Measurements from ENCODE around the gene SEBOX. TPM values are rescaled to one million over a fixed set of nuclear protein-coding genes. Genes with fewer than 3 reads are reported as not detected.

Gene SEBOX, protein sequence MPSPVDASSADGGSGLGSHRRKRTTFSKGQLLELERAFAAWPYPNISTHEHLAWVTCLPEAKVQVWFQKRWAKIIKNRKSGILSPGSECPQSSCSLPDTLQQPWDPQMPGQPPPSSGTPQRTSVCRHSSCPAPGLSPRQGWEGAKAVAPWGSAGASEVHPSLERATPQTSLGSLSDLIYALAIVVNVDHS
- not detected in 2 replicates for total RNA-seq (2014; rRNA removed; shearing (Covaris generic))

DNA sequence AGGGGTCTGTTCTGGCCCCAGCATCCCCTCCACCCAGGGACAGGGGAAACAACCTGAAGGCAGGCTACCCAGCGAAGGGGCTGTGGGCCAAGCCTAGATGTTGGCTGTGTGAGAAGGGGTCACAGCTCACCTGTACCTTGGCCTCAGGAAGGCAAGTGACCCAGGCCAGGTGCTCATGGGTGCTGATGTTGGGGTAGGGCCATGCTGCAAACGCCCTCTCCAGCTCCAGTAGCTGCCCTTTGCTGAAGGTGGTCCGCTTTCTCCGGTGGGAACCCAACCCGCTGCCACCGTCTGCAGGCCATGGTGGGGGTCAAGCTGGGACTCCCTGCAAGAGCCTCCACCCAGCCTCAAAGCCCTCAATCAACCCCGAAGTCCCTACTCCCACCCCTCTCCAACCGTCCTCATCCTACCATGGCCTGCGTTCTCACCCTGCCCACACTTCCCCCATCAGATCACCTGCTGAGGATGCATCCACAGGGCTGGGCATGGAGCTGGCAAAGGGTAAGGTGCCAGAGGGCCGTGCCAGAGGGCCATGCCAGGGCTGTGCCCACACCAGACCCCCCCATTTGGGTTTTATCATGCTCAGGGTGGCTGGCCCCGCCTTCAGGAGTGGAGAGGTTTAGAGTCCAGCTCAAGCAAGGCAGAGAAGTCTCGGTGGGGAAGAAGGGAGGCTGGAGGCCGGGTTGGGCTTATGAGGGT, at the start of gene SEBOX:
Gene SEBOX (minus strand): TSS at position 535 of the 699 bp plus-strand sequence. CDS start 48 bp downstream, at position 487.
- no peak for DNase-seq (ENCODE audit: low read depth)

DNA sequence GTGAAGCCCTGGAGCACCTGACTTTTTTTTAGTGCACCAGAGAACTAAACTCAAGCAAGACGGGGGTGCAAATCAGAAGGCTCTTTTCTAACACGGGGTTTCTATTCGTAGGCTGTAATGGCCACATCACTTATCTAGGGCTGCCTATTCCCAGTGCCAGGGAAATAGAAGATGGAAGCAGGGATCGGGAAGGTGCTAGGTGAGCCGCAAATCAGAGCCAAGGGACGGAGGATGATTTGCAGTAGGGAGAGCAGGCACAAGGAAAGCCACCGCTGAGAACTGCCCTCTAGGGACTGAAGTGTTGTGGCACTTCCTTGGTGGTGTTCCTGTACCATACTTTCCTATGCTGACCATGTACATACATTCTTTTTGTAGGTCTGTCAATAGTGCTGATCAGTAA, 48.8 kb upstream of the SEBOX start:
- no peak for DNase-seq (ENCODE audit: low read depth)

DNA sequence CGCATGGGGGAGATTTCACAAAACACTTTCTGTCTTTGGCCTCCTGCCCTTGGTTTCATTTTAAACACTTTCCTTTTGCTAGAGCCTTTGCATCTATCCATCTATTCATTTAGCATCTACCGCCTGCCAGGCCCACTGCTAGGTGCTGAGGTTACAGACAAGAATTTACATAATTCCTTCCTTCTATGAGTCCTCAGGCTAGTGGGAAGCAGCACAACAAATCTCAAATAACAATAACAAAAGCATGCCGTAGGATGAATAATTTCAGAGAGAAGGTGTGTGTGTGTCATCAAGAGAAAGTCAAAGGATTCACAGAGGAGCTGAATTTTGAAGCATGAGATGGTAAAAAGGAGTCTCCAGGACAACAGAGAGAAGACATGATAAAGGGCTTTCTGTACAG, 47.1 kb upstream of the SEBOX start:
- no peak for DNase-seq (ENCODE audit: low read depth)

DNA sequence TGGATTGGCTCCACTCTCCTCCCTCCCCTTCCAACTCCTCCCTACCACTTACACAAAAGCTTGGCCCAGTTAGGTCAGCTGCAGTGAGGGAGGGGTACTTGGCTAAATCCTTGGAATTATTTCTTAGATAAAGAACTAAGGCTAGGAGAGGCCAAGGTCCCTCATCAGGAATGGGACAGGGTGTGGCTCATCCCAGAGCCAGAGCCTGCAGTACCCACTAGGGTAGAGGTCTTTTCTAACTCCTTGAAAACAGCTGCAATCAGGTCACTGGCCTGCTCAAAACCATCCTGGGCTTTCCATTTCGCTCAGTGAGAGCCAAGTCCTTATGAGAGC, 42.9 kb upstream of the SEBOX start:
- no peak for DNase-seq (ENCODE audit: low read depth)

DNA sequence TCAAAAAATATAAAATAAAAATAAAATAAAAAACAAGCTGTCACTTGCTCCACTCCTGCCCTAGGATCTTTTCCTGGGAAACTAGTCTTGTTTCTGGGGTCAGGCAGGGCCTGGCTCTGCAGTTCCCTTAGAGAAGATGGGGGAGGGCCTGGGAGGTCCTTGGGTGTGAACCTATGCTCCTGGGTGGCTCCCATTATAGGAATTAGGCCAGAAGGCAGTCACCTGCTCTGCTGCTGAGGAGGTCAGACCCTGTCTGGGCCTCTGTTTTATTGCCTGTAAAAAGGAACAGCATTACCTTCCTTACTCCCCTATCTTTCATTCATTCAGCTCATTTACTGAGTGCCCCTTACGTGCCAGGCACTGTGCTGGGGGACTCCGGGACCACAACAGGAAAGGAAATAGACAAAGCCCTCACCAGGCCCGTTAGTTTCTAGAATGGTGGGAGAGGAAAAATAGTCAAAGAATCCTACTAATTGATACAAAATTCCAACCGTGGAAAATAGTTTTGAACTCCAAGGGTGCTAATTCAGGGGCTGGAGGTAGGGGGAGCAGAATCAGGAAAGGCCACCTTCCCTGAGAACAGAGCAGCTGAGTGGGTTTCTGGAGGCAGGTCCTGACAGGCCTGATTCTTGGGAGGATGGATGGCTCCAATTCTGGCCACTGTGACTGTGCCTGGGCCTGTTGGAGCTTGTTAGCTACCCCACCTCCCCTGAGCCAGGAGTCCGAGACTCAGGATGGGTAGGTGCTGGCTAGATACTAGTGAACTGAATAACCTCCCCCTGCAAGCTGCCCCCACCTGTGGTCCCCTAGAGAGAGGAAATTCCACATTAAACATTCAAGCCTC, 42.4 kb upstream of the SEBOX start:
- no peak for DNase-seq (ENCODE audit: low read depth)

DNA sequence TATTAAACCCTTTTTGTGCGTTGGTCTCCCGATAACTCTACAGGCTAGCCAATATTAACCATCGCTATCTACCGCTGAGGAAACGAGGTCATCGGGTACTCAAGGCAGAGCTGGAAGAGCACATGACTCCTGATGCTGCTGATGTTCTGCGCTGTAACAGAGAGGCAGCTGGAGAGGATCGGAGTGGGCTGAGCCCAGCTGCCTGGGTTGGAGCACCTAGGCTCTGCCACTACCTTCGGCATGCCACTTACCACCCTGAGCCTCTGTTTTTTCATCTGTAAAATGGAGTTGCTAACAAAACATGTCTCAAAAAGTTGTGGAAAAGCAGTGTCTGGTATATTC, 41.4 kb upstream of the SEBOX start:
- DNase-seq (ENCODE audit: low read depth): no peak

DNA sequence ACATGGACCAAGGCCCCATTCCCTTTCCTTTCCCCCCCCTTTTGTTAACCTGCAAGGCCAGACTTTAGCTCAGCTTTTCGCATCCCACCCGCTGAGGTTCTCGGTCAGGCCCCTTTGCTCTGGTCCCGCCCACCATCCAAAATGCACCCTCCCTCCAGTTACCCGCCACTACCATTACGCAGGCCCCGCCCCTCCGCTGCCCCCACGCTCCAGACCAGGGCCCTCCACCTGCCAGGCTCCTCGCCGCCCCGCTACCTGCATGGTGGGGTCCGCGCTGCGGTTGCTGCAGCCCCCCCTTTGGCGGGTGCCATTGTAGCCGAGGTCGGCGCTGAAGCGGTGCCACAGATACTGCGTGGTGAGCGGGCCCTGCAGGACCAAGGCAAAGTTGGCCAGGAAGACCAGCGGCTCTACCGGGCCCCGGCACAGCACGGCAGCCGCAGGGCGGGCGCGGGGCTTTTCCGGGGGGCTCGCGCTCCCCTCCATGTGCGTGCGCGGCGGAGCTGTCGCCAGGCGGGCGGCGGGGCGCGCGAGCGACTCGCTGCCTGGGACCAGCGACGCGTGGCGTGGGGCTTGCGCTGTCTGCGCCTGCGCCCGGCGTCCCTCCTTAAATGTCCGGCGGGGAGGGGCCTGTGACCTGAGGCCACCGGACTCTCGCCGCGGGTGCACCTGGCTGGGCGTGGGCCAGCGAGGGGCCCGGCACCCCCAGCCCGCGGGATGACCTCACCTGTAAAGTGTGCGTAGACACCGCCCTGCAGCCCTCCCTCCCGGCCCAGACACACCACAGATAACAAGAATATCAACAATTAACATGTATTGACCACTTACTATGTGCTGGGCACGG, 40.9 kb upstream of the SEBOX start, which contains the start of gene SLC46A1:
Gene SLC46A1 (minus strand): TSS at position 581 of the 841 bp plus-strand sequence. CDS start 98 bp downstream, at position 483.
- peak; percentile 19 for DNase-seq (ENCODE audit: low read depth)

DNA sequence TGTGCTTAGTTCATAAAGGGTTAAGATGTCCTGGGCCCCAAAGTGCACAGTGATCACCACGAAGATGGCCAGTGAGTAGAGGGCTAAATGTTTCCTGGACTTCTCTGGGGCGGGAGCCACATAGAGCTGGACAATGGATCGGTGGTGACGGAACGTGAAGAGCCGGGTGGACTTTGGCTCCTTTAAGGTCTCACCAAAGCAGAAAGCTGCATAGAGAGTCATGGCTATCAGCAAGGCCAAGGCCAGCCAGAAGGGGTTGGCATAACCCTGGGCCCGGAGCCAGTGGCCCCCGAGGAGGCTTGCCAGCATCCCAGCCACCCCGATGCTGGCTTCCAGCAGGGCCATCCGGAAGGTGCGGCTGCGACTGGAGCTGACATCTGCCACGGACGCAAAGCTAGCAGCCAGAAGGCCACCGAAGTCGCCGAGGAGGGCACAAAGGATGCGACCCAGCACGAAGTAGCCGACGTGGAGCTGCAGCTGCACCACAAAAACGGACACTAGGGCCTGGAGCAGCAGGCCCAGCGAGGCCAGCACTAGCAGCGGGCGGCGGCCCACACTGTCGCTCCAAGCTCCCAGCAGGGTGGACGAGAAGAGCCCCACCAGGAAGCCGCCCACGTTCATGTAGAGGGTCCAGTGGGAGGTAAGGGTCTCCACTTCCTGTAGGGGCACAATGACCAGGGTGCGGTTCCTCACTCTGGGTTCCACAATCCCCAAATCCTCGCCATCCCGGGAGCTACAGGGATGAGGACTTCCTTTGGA, 40.0 kb upstream of the SEBOX start:
- no peak for DNase-seq (ENCODE audit: low read depth)

DNA sequence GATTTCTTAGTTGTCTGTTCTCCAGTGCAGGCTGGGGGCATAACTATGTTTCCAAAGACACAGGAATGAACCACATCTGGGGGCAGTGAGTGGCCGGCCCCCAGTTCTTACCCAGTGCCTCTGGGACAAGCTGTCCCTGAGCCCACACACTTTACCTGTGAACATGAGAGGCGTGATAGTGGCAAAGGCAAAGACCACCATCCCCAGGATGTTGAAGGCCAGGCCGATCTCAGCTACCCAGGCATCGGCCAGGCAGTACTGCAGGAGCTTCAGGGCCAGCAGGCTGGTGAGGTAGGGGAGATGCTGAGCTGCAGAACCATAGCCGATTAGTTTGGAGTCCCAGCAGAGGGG, 39.4 kb upstream of the SEBOX start:
- DNase-seq (ENCODE audit: low read depth): no peak

DNA sequence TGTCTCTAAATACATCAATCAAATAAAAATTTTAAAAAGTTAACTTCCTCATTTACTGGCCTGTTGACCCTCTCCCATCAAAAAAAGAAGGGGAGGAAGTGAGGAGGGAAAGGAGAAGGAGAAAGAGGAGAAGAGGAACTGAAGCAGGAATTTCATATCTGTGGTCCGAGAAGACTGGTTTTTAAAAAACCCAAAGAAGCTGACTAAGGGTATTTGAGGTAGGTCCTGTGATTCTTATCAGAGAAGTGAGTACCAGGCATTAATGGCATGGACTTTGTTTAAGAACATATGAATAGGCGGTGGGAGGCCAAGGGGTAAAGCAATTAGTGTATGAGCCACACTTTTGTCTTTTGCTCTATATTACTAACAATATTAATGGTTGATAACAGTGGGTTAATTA, 39.0 kb upstream of the SEBOX start:
- no peak for DNase-seq (ENCODE audit: low read depth)

DNA sequence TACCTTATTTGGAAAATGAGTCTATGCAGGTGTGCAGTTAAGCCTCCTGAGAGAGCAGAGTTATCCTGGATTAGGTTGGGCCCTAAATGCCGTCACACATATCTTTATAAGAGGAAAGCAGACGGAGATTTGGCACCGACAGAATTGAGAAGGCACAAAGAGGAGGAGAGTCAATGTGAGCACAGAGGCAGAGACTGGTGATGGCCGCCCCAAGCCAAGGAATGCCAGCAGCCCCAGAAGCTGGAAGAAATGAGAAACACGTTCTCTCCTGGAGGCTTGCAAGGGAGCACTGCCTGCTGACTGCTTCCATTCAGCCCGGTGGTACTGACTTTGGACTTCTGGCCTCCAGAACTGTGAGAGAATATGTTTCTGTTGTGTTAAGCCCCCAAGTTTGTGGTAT, 37.8 kb upstream of the SEBOX start:
- DNase-seq (ENCODE audit: low read depth): no peak

DNA sequence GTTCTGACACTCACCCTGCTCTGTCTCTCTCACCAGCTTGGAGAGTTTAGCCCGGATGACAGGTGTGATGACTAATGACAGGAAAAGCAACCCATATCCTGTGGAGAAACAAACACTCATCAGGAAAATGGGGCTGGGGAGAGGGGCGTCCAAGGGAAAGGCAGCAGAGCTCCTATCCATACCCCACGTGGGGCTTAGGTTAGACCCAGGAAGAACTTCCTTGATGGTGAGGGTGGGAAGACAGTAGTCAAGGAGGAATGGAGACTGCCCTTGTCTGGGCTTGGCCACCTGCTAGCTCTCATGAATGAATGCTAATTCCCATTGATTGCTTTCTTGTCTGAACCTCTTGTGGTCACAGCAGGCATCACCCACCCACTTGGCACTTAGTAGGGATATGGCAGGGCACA, 37.2 kb upstream of the SEBOX start:
- DNase-seq (ENCODE audit: low read depth): no peak

DNA sequence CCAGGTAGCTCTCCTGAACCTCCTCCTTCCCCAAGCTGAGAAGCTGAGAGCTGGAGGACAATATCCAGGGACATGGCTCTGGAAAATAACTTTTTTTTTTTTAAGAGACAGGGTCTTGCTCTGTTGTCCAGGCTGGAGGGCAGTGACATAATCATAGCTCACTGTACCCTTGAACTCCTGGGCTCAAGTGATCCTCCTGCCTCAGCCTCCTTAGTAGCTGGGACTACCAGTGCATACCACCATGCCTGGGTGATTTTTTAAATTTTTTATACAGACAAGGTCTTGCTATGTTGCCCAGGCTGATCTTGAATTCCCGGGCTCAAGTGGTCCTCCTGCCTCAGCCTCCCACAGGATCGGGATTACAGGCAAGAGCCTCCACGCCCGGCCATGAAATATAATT, 34.8 kb upstream of the SEBOX start:
- DNase-seq (ENCODE audit: low read depth): no peak

DNA sequence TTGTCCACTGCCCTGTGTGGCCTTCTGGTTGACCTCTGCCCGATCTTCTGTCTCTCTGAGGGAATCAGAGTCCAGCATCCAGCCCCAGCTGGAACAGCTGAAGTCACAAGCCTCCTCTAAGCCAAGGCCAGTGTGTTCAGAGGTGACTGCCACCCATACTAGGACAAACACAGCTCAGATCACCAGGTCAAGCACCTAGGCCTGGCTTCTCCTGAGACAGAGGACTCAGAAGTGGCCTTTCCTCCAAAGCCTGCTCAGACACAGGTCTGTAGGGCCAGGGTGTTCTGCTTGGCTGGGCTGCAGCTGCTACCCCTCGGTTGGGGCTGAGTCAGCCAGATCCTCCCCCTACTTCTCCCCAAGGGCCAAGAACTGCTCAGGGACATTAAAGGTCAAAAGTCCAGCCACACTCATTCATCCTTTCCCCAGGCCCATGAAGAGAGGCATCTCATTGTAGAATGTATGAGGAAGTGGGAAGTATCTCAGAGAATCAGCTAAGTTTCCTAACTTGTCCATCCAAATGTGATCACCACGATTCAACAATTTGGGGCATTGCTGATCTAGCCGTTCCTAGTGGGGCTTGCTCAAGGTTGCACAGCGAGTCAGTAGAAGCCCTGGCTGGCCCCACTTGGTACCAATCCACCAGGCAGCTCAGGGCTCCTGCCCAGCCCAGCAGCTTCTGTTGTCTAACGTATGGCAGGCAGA, 33.4 kb upstream of the SEBOX start:
- DNase-seq (ENCODE audit: low read depth): peak; percentile 27

DNA sequence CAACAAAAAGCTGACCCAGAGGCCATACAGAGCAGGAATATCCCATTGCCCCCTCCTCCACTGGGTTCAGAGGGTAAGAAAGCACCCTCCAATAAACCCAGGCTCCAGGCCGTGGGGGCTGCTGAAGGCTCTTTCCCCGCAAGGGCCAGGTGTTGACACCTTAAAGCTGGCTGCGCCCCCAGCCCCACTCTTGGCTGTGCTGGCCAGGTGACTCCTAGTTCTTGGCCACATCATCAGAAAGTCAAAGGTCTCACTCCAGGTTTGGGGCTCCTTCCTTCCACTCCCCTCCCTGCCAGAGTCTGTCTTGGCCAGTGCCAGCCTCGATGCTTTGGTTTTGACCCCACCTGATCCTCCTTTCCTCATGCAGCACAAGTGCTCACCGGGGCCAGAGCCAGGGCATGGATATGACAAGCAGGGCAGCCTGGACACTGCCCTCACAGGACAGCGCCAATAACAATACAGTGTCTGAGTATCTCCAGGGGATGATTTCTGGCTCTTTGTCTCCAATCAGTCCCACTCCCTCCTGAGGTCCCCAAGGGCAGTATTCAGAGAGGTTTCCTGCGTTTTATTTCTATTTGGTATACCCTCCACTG, 32.8 kb upstream of the SEBOX start:
- no peak for DNase-seq (ENCODE audit: low read depth)

DNA sequence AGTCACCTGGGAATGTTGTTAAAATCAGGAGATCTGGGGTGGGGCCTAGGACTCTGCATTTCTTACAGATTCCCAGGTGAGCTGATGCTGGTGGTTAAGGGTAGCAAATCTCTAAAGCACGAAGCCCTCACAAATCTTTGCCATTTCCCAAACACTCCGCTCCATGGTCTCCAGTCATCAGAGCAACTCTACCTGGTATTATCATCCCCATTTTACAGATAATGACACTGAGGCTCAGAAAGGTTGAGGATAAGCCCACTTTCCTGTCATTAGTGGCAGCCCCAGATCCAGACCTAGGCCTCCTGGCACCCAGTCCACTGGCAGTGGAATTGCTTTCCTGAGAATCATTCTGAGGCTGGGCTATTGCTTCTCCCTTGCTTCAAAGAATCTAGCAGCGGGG, 32.3 kb upstream of the SEBOX start:
- DNase-seq (ENCODE audit: low read depth): no peak

DNA sequence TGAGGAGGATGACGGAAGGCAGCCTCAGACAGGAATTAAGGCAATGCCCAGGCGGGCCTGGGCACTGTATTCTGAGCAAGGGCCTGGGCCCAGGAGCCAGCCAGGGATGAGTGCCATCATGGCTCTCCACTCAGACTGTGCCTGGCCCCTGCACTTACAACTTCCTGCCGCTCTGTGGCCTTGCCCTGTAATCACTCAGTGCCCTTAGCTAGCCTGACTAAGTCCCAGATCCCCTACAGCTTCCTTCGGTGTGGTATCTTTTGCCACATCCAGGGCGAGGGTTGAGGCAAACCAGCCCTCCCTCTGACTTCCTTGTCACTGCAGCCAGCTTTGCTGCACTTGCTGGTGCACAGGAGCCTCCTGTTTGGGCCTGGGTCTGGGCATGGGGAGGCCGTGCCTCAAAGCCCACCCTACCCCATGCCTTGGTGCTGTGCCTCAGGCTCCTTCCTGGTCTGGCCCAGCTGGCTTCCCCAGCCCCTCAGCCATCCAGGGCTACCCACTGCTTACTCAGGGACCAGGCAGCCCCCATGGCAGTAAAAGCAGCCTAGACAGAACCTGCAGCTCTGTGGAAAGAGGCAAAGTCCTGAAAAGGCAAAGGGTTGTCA, 31.7 kb upstream of the SEBOX start:
- DNase-seq (ENCODE audit: low read depth): peak; percentile 11

DNA sequence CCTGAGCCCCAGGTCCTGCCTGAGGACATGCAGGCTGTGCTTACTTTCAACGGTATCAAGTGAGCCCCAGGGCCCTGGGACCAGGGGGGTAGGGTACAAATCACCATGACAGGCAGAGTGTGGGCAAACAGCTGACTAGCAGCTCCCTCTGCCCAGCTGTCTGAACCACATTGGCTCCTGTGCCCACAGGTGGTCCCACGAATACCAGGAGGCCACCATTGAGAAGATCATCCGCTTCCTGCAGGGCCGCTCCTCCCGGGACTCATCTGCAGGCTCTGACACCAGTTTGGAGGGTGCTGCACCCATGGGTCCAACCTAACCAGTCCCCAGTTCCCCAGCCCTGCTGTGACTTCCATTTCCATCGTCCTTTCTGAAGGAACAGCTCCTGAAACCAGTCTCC, 31.0 kb upstream of the SEBOX start:
- DNase-seq (ENCODE audit: low read depth): no peak

DNA sequence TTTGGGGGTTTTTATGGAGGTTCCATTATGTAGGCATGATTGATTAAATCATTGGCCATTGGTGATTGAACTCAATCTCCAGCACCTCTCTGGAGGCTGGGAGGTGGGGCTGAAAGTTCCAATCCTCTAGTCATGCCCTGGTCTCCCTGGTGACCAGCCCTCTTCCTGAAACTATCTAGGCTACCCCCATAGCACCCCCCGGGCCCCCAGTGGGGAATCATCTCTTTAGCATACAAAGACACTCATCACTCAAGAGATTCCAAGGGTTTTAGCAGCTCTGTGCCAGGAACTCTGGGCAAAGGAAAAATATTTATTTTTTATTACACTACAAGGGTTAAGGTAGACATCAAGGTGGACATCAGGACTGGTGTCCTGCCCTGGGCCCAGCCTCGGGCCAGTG, 30.4 kb upstream of the SEBOX start:
- no peak for DNase-seq (ENCODE audit: low read depth)

Data from M059J (cell line).